ENCODE data around the gene NXPE3. TPM values are rescaled to one million over a fixed set of nuclear protein-coding genes. Genes with fewer than 3 reads are reported as not detected.

The NXPE3 gene
- total RNA-seq, 1 donor from 2014 or later: 12.5 TPM

- Mint-ChIP-seq H3K4me1 (ENCODE audit: unreplicated experiment) (peaks cover 23% of the 10 kb centered on the region), H3K36me3 (peaks cover 13% of the 10 kb centered on the region), H3K4me3 (no peak overlapping the region), H3K27me3 (no peaks in the 10 kb centered on the region), H3K9me3 (no peaks in the 10 kb centered on the region), H3K27ac (no peak overlapping the region)
- DNase-seq (ENCODE audit: extremely low spot score, unreplicated experiment): no peak
- TF ChIP-seq, protein P1, sequence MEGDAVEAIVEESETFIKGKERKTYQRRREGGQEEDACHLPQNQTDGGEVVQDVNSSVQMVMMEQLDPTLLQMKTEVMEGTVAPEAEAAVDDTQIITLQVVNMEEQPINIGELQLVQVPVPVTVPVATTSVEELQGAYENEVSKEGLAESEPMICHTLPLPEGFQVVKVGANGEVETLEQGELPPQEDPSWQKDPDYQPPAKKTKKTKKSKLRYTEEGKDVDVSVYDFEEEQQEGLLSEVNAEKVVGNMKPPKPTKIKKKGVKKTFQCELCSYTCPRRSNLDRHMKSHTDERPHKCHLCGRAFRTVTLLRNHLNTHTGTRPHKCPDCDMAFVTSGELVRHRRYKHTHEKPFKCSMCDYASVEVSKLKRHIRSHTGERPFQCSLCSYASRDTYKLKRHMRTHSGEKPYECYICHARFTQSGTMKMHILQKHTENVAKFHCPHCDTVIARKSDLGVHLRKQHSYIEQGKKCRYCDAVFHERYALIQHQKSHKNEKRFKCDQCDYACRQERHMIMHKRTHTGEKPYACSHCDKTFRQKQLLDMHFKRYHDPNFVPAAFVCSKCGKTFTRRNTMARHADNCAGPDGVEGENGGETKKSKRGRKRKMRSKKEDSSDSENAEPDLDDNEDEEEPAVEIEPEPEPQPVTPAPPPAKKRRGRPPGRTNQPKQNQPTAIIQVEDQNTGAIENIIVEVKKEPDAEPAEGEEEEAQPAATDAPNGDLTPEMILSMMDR (conservative IDR thresholded peaks at IDR 0.05): no peak
Measured at GRCh38 chr3:101833446-101833974, 54.5 kb downstream of the NXPE3 start.

GRCh38 chr3:101835676-101836075 is 56.7 kb downstream of the NXPE3 start:
- no peaks in the 10 kb centered on the region for H3K27me3 Mint-ChIP-seq
- H3K9me3 Mint-ChIP-seq: no peaks in the 10 kb centered on the region
- no peak overlapping the region for H3K27ac Mint-ChIP-seq
- H3K36me3 Mint-ChIP-seq: peaks cover 13% of the 10 kb centered on the region
- H3K4me3 Mint-ChIP-seq: no peak overlapping the region
- peaks cover 12% of the 10 kb centered on the region for H3K4me1 Mint-ChIP-seq (ENCODE audit: unreplicated experiment)
- TF ChIP-seq, protein P1 (conservative IDR thresholded peaks at IDR 0.05): no peak
- no peak for DNase-seq (ENCODE audit: extremely low spot score, unreplicated experiment)

DNA sequence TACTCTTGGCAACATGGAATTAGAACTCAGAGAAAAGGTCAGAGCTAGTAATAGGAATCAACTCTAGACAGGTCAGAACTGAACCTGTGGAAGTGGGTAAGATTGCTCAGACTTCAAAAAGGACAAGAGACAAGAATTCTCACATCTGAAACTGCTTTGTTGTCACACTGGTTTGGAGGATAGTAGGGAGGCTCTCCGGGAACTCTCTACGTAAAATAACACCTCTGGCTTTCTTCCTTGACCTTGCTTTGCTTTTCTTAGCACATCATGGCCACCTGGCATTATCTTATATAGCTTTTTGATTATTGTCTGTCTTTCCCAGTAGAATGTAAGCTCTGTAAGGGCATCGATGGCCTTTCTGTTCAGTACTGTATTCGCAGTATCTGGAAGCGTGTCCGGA is 57.1 kb downstream of the NXPE3 start:
- TF ChIP-seq, protein P1 (conservative IDR thresholded peaks at IDR 0.05): no peak
- no peak overlapping the region for H3K4me3 Mint-ChIP-seq

GRCh38 chr3:101836652-101837598 is 57.9 kb downstream of the NXPE3 start:
- Mint-ChIP-seq H3K4me3 (no peak overlapping the region), H3K9me3 (no peaks in the 10 kb centered on the region), H3K4me1 (ENCODE audit: unreplicated experiment) (peaks cover 12% of the 10 kb centered on the region), H3K36me3 (peaks cover 15% of the 10 kb centered on the region), H3K27me3 (no peaks in the 10 kb centered on the region), H3K27ac (no peak overlapping the region)
- DNase-seq (ENCODE audit: extremely low spot score, unreplicated experiment): no peak
- TF ChIP-seq, protein P1 (conservative IDR thresholded peaks at IDR 0.05): no peak

More for the DNA sequence above, 57.1 kb downstream of the NXPE3 start:
- Mint-ChIP-seq H3K27me3 (no peaks in the 10 kb centered on the region), H3K27ac (no peak overlapping the region), H3K4me1 (ENCODE audit: unreplicated experiment) (peaks cover 12% of the 10 kb centered on the region), H3K36me3 (peaks cover 13% of the 10 kb centered on the region), H3K9me3 (no peaks in the 10 kb centered on the region)
- DNase-seq (ENCODE audit: extremely low spot score, unreplicated experiment): no peak

DNA sequence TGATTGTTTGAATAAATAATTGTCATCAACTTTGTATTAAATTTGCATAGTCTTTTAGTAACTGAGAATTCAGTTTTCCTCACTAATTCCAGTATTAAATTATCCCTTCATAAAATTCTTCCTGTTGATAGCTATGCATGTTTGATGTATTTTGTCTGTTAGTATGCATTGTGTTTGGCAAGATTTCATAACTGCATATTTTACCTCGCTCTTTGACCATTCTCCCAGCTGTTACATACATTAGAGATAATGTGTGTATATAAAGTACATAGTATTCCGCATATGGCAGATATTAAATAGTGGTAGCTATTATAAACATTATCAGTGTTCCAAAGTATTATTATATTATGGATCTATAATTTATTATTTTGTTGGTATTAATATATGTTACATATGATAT is 59.7 kb downstream of the NXPE3 start:
- Mint-ChIP-seq H3K4me1 (ENCODE audit: unreplicated experiment) (peaks cover 16% of the 10 kb centered on the region), H3K27me3 (no peaks in the 10 kb centered on the region), H3K9me3 (no peaks in the 10 kb centered on the region), H3K27ac (no peak overlapping the region), H3K36me3 (peaks cover 9% of the 10 kb centered on the region), H3K4me3 (no peak overlapping the region)
- no peak for DNase-seq (ENCODE audit: extremely low spot score, unreplicated experiment)
- TF ChIP-seq, protein P1 (conservative IDR thresholded peaks at IDR 0.05): no peak
